Lung (tissue), 12 donors: ENCODE results near the gene NPC1. TPM values are rescaled to one million over a fixed set of nuclear protein-coding genes. Genes with fewer than 3 reads are reported as not detected.

Experiments used
- ATAC-seq: fragments of 200-7000 bp; cut with Tn5 transposase; one replicate; pipeline ENCODE4 v1.9.1; 2020; ENCODE audit warnings: moderate number of reproducible peaks; ENCODE audit not compliant: insufficient read depth, low FRiP score
- DNase-seq, 3 donors: peaks; one replicate each; pipeline ENCODE4 v3.0.0-alpha.2; 2013 to 2017
- H3K27ac ChIP-seq, 2 donors: one replicate each; pipeline ENCODE4 v1.5.1; 2013; ENCODE audit warnings: mild to moderate bottlenecking in 2 of 2, moderate library complexity in 2 of 2, control low read depth in 1 of 2, inconsistent platforms in 1 of 2, low read depth in 1 of 2, low read length in 1 of 2
- H3K27me3 ChIP-seq, 3 donors: one replicate each; pipeline ENCODE4 v1.5.1; 2013; ENCODE audit warnings: low read length in 2 of 3; ENCODE audit not compliant: control insufficient read depth in 3 of 3, insufficient read depth in 3 of 3
- H3K36me3 ChIP-seq, 4 donors: one replicate each; pipeline ENCODE4 v1.5.1; 2013; ENCODE audit warnings: low read length in 4 of 4, mild to moderate bottlenecking in 1 of 4, moderate library complexity in 1 of 4; ENCODE audit not compliant: control insufficient read depth in 4 of 4, insufficient read depth in 4 of 4
- H3K4me1 ChIP-seq, 5 donors: one replicate each; pipeline ENCODE4 v1.5.1; 2013; ENCODE audit warnings: low read length in 5 of 5, mild to moderate bottlenecking in 2 of 5, moderate library complexity in 1 of 5; ENCODE audit not compliant: control insufficient read depth in 5 of 5, insufficient read depth in 5 of 5
- H3K4me3 ChIP-seq: one replicate; pipeline ENCODE4 v1.5.1; 2013; ENCODE audit warnings: mild to moderate bottlenecking, control low read depth, moderate library complexity
- H3K9ac ChIP-seq, 2 donors: one replicate each; pipeline ENCODE4 v1.5.1; 2013; ENCODE audit warnings: low read length in 2 of 2, control low read depth in 1 of 2; ENCODE audit not compliant: insufficient read depth in 1 of 2
- H3K9me3 ChIP-seq, 4 donors: one replicate each; pipeline ENCODE4 v1.5.1; 2013; ENCODE audit warnings: low read length in 3 of 4, mild to moderate bottlenecking in 1 of 4, moderate library complexity in 1 of 4; ENCODE audit not compliant: control insufficient read depth in 4 of 4, insufficient read depth in 3 of 4
- WGBS, 2 donors: extraction: QIAGEN DNeasy Blood & Tissue Kit; methylation state at CpG; one replicate each; pipeline ENCODE4 v1.1.7; 2013; 5-methylcytosine and 5-hydroxymethylcytosine counted together
- polyA plus RNA-seq, 2 donors: library from polyadenylated mRNA; stranded (reverse); fragments of 200-250 nt; gene quantifications; one replicate each; pipeline ENCODE4 v1.2.1, GENCODE V29; 2013
- total RNA-seq, 2 donors: library from RNA; depleted of rRNA in 1 of 2; stranded (reverse); fragments of >200 nt in 1 of 2; gene quantifications; one replicate each; pipeline ENCODE4 v1.2.1, GENCODE V29; 2014 to 2021
- TF ChIP-seq, protein P1 (sequence below): IDR thresholded peaks from 2 replicates; pipeline ENCODE4 v1.5.1; 2012; ENCODE audit warnings: mild to moderate bottlenecking; ENCODE audit errors: control extremely low read depth, extremely low read depth
- donor health status: control.
- donor health status: control.
- donor health status: Bipolar disorder and iron deficiency.
- donor health status: healthy.
- donor health status: DM: yes; HTN: yes; CAD: no.

NPC1 gene
- total and polyA plus RNA-seq, 4 donors: 47.7 to 143 (median 73.0) TPM

DNA sequence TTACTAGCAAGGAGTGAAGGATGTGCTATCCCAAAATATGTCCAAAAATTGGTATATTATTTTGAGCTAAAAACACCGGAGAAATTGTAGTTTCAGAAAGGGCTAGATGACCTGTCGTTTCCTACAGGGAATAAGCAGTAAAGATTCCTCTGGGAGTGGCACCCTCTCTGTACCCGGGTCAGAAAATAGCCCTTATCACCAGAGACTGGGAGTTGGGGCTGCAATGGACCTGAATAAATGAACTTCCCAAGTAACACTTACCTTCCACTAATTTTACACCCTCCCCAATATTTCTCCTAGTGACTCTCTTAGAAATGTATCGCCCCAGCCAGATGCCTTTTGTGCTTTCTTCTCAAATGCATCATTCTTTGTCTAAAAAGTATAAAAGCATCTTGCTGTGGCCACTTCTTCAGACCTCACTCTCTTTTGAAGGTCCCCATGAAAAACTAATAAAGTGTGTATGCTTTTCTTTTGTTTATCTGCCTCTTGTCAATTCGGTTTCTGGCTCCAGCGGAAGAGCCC is 83.7 kb downstream of the NPC1 start:
- H3K27ac ChIP-seq: peak overlapping the region; percentile 92 to 99
- ATAC-seq (no peak), DNase-seq (no peak)
- peak overlapping the region; percentile 72 to 76 for H3K9ac ChIP-seq
- no peaks in the 10 kb centered on the region for H3K9me3 ChIP-seq
- peaks cover 0 to 14% (median 7%) of the 10 kb centered on the region in 5 donors for H3K4me1 ChIP-seq
- TF ChIP-seq, protein P1, sequence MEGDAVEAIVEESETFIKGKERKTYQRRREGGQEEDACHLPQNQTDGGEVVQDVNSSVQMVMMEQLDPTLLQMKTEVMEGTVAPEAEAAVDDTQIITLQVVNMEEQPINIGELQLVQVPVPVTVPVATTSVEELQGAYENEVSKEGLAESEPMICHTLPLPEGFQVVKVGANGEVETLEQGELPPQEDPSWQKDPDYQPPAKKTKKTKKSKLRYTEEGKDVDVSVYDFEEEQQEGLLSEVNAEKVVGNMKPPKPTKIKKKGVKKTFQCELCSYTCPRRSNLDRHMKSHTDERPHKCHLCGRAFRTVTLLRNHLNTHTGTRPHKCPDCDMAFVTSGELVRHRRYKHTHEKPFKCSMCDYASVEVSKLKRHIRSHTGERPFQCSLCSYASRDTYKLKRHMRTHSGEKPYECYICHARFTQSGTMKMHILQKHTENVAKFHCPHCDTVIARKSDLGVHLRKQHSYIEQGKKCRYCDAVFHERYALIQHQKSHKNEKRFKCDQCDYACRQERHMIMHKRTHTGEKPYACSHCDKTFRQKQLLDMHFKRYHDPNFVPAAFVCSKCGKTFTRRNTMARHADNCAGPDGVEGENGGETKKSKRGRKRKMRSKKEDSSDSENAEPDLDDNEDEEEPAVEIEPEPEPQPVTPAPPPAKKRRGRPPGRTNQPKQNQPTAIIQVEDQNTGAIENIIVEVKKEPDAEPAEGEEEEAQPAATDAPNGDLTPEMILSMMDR: no peak
- no peaks in the 10 kb centered on the region for H3K27me3 ChIP-seq
- H3K36me3 ChIP-seq: peaks cover 0 to 10% (median 4%) of the 10 kb centered on the region in 4 donors
- WGBS, 2 donors: 15 to 31% methylated on average over 6 of the region's 6 CpGs
- H3K4me3 ChIP-seq: peak overlapping the region; percentile 69

DNA sequence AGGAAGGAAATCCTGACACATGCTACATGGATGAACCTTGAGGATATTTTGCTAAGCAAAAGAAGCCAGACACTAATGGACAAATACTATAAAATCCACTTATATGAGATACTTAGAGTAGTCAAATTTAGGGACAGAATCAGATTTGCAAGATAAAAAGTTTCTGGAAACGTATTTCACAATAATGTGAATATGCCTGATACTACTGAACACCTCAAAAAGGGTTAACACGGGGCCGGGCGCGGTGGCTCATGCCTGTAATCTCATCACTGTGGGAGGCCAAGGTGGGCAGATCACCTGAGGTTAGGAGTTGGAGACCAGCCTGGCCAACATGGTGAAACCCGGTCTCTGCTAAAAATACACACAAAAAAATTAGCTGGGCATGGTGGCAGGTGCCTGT is 84.7 kb downstream of the NPC1 start:
- no peak for DNase-seq

DNA sequence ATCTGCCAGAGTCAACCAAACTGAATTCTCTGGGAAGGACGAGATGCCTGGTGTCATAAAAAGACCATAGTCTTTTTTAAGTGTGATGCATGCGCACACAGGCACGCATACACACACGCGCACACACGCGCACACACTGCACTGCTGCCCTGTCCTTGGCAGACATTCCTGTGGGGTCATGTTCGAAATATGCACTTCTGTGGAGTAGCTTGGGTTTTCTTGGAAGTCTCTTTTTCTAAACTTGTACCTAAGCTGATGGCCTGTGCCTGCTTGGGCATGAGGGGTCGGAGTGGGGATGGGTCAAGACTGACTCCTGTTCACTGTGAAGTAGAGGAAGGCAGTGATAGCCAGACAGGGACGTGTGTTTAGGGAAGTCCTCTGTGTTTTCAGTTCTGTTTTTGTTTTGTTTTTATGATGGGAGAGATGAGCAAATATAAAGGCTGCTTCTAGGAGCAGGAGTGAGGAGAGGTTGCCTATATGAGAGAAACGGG is 87.0 kb downstream of the NPC1 start:
- WGBS, 2 donors: 45 to 61% methylated on average over 11 of the region's 11 CpGs
- H3K4me3 ChIP-seq: no peak overlapping the region
- ATAC-seq (no peak), DNase-seq (no peak)
- TF ChIP-seq, protein P1: no peak
- no peaks in the 10 kb centered on the region for H3K9me3 ChIP-seq
- H3K9ac ChIP-seq: no peak overlapping the region
- H3K27me3 ChIP-seq: no peaks in the 10 kb centered on the region
- H3K4me1 ChIP-seq: peaks cover 0 to 12% (median 2%) of the 10 kb centered on the region in 5 donors
- H3K27ac ChIP-seq: no peak overlapping the region
- no peaks in the 10 kb centered on the region for H3K36me3 ChIP-seq

More for the DNA sequence above, 84.7 kb downstream of the NPC1 start:
- H3K27ac ChIP-seq: no peak overlapping the region
- TF ChIP-seq, protein P1: no peak
- H3K9me3 ChIP-seq: no peaks in the 10 kb centered on the region
- H3K36me3 ChIP-seq: peaks cover 0 to 5% (median 3%) of the 10 kb centered on the region in 4 donors
- peaks cover 0 to 14% (median 7%) of the 10 kb centered on the region in 5 donors for H3K4me1 ChIP-seq
- H3K4me3 ChIP-seq: no peak overlapping the region
- no peak for ATAC-seq
- no peaks in the 10 kb centered on the region for H3K27me3 ChIP-seq
- 91 to 97% methylated on average over 6 of the region's 6 CpGs for WGBS, 2 donors
- H3K9ac ChIP-seq: no peak overlapping the region
